GM19239 (cell line): ENCODE data around the gene THOC1.

Source experiments
- DNase-seq: peaks from one replicate; pipeline ENCODE4 v3.0.0; 2011; ENCODE audit warnings: low spot score; ENCODE audit not compliant: insufficient read length
- FAIRE-seq: peaks from 2 replicates; lab custom pipeline; 2011; peaks lifted over from hg19 to GRCh38; lab: Jason Lieb, UNC

THOC1 gene

GRCh38 chr18:285817-286216, 18.0 kb upstream of the THOC1 start:
- FAIRE-seq (no peak), DNase-seq (no peak)

- FAIRE-seq (no peak), DNase-seq (no peak)
Measured at GRCh38 chr18:275486-275885, 7.6 kb upstream of the THOC1 start.

GRCh38 chr18:274313-274712, 6.5 kb upstream of the THOC1 start:
- no peak for FAIRE-seq
- no peak for DNase-seq

GRCh38 chr18:273525-273924, 5.7 kb upstream of the THOC1 start:
- FAIRE-seq (no peak), DNase-seq (no peak)

- DNase-seq = no peak
- no peak for FAIRE-seq
Measured at GRCh38 chr18:272650-273049, 4.8 kb upstream of the THOC1 start.

GRCh38 chr18:269480-270095, 1.7 kb upstream of the THOC1 start:
- DNase-seq = no peak
- FAIRE-seq = no peak

GRCh38 chr18:267380-267687, 513 bp downstream of the THOC1 start:
- FAIRE-seq (peak; percentile 44), DNase-seq (no peak)

GRCh38 chr18:261398-262073, 6.3 kb downstream of the THOC1 start:
- no peak for DNase-seq
- no peak for FAIRE-seq

GRCh38 chr18:260547-260946, 7.3 kb downstream of the THOC1 start:
- no peak for FAIRE-seq

GRCh38 chr18:255171-255570, 12.7 kb downstream of the THOC1 start:
- no peak for FAIRE-seq

More at GRCh38 chr18:260547-260946, 7.3 kb downstream of the THOC1 start:
- DNase-seq = no peak

GRCh38 chr18:253121-253520, 14.7 kb downstream of the THOC1 start:
- DNase-seq (no peak), FAIRE-seq (no peak)

More at GRCh38 chr18:255171-255570, 12.7 kb downstream of the THOC1 start:
- DNase-seq = no peak

GRCh38 chr18:251572-251971, 16.3 kb downstream of the THOC1 start:
- DNase-seq = no peak
- no peak for FAIRE-seq

- DNase-seq (no peak), FAIRE-seq (no peak)
Measured at GRCh38 chr18:250685-251084, 17.2 kb downstream of the THOC1 start.

GRCh38 chr18:248053-248452, 19.8 kb downstream of the THOC1 start:
- DNase-seq (no peak), FAIRE-seq (no peak)

GRCh38 chr18:245282-245847, 22.5 kb downstream of the THOC1 start:
- DNase-seq (no peak), FAIRE-seq (no peak)

GRCh38 chr18:240175-240574, 27.7 kb downstream of the THOC1 start:
- FAIRE-seq (no peak), DNase-seq (no peak)

GRCh38 chr18:231563-231962, 36.3 kb downstream of the THOC1 start:
- DNase-seq (no peak), FAIRE-seq (no peak)

GRCh38 chr18:228586-228985, 39.3 kb downstream of the THOC1 start:
- DNase-seq (no peak), FAIRE-seq (no peak)

- DNase-seq = no peak
- no peak for FAIRE-seq
Measured at GRCh38 chr18:227902-228301, 39.9 kb downstream of the THOC1 start.

GRCh38 chr18:227374-227773, 40.5 kb downstream of the THOC1 start:
- FAIRE-seq = no peak
- DNase-seq = no peak

- DNase-seq = no peak
- no peak for FAIRE-seq
Measured at GRCh38 chr18:225745-226144, 42.1 kb downstream of the THOC1 start.

GRCh38 chr18:220708-221107, 47.1 kb downstream of the THOC1 start:
- DNase-seq (no peak), FAIRE-seq (no peak)
